Osteocyte (in vitro differentiated cells): Measurements from ENCODE around the gene LUC7L. TPM values are rescaled to one million over a fixed set of nuclear protein-coding genes. Genes with fewer than 3 reads are reported as not detected.

Experiments used
- DNase-seq: peaks from one replicate; pipeline ENCODE4 v3.0.0; 2021; ENCODE audit warnings: mixed read lengths; ENCODE audit not compliant: unreplicated experiment; ENCODE audit errors: extremely low spot score
- H3K27ac Mint-ChIP-seq: one replicate; pipeline ENCODE4 v1.8.0; 2021; ENCODE audit warnings: mild to moderate bottlenecking, mixed read lengths; ENCODE audit not compliant: unreplicated experiment
- H3K27me3 Mint-ChIP-seq: one replicate; pipeline ENCODE4 v1.8.0; 2021; ENCODE audit warnings: mixed read lengths; ENCODE audit not compliant: unreplicated experiment
- H3K36me3 Mint-ChIP-seq: one replicate; pipeline ENCODE4 v1.8.0; 2021; ENCODE audit warnings: mixed read lengths; ENCODE audit not compliant: unreplicated experiment
- H3K4me1 Mint-ChIP-seq: one replicate; pipeline ENCODE4 v1.8.0; 2021; ENCODE audit warnings: mixed read lengths; ENCODE audit not compliant: unreplicated experiment
- H3K4me3 Mint-ChIP-seq: one replicate; pipeline ENCODE4 v1.8.0; 2021; ENCODE audit warnings: mild to moderate bottlenecking, moderate library complexity, mixed read lengths; ENCODE audit not compliant: unreplicated experiment
- H3K9me3 Mint-ChIP-seq: one replicate; pipeline ENCODE4 v1.8.0; 2021; ENCODE audit warnings: mixed read lengths; ENCODE audit not compliant: unreplicated experiment
- total RNA-seq: library from RNA; stranded (reverse); gene quantifications from 2 replicates; pipeline ENCODE4 v1.2.1, GENCODE V29; 2021
- TF ChIP-seq, protein P1 (sequence below): fragments of 200-600 bp; sonication (generic); IDR thresholded peaks from 2 replicates; pipeline ENCODE4 v1.5.0; 2021; ENCODE audit warnings: antibody characterized with exemption, mild to moderate bottlenecking, moderate library complexity

Gene LUC7L
- total RNA-seq, 1 donor from 2014 or later, result 104 TPM

DNA sequence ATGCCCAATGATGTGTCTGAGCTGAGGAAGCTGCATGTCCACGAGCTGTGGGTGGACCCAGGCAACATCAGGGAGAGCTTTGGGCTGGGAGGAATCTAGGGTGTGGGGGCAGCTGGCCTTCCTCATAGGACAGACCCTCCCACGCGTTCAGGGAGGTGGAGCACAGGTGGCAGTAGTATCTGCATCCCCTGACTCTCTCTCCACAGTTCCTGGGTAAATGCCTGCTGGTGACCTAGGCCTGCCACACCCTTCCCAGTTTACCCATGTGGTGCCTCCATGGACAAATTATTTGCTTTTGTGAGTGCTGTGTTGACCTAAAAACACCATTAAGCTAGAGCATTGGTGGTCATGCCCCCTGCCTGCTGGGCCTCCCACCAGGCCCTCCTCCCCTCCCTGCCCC, 60.2 kb downstream of the LUC7L start:
- Mint-ChIP-seq H3K36me3 (no peaks in the 10 kb centered on the region), H3K4me3 (no peak overlapping the region), H3K9me3 (no peaks in the 10 kb centered on the region), H3K27ac (no peak overlapping the region), H3K4me1 (peaks cover 12% of the 10 kb centered on the region), H3K27me3 (peaks cover 41% of the 10 kb centered on the region)
- no peak for DNase-seq
- TF ChIP-seq, protein P1, sequence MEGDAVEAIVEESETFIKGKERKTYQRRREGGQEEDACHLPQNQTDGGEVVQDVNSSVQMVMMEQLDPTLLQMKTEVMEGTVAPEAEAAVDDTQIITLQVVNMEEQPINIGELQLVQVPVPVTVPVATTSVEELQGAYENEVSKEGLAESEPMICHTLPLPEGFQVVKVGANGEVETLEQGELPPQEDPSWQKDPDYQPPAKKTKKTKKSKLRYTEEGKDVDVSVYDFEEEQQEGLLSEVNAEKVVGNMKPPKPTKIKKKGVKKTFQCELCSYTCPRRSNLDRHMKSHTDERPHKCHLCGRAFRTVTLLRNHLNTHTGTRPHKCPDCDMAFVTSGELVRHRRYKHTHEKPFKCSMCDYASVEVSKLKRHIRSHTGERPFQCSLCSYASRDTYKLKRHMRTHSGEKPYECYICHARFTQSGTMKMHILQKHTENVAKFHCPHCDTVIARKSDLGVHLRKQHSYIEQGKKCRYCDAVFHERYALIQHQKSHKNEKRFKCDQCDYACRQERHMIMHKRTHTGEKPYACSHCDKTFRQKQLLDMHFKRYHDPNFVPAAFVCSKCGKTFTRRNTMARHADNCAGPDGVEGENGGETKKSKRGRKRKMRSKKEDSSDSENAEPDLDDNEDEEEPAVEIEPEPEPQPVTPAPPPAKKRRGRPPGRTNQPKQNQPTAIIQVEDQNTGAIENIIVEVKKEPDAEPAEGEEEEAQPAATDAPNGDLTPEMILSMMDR, result no peak

DNA sequence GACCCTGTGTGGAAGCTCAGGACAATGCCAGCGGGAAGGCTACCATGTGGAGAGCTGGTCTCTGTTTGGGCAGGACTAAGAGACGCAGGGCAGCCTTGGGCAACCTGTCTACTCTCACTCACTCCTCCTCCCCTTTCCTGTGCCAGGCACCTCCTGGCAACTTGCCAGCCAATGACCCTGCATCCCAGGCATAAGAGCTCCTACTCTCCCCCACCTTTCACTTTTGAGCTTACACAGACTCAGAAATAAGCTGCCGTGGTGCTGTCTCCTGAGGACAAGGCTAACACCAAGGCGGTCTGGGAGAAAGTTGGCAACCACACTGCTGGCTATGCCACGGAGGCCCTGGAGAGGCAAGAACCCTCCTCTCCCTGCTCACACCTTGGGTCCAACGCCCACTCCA, 60.8 kb downstream of the LUC7L start:
- no peak for DNase-seq
- no peaks in the 10 kb centered on the region for H3K9me3 Mint-ChIP-seq
- TF ChIP-seq, protein P1, result no peak
- H3K4me1 Mint-ChIP-seq, result peaks cover 12% of the 10 kb centered on the region
- no peaks in the 10 kb centered on the region for H3K36me3 Mint-ChIP-seq
- no peak overlapping the region for H3K27ac Mint-ChIP-seq
- no peak overlapping the region for H3K4me3 Mint-ChIP-seq
- peaks cover 39% of the 10 kb centered on the region for H3K27me3 Mint-ChIP-seq

DNA sequence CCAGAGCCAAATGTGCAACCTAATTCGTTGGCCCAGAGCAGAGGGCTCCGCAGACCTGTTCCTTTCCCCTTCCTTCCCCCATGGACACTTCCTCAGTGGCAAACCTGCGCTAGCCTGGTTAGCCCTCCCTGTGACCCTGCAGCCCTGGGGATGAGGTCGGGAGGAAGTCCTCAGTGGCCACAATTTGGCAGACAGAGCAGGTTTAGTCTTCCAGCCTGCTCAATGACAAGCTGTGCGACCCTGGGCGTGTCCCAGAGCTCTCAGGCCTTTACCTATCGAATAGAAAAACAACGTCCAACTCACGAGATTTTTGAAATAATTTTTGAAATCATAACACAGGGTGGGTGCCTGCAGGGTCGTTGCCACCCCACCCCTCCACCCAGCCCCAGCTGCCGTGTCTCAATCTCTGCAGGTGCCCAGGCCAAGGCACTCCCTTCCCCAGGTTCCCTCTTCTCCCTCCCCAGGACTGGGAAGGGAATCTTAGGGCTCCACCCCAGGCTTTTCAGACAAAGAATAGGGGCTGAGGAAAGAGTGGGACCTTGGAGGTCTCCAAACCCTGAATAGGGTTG, 62.0 kb downstream of the LUC7L start:
- Mint-ChIP-seq H3K27me3 (peaks cover 37% of the 10 kb centered on the region), H3K27ac (no peak overlapping the region)
- no peak for DNase-seq

DNA sequence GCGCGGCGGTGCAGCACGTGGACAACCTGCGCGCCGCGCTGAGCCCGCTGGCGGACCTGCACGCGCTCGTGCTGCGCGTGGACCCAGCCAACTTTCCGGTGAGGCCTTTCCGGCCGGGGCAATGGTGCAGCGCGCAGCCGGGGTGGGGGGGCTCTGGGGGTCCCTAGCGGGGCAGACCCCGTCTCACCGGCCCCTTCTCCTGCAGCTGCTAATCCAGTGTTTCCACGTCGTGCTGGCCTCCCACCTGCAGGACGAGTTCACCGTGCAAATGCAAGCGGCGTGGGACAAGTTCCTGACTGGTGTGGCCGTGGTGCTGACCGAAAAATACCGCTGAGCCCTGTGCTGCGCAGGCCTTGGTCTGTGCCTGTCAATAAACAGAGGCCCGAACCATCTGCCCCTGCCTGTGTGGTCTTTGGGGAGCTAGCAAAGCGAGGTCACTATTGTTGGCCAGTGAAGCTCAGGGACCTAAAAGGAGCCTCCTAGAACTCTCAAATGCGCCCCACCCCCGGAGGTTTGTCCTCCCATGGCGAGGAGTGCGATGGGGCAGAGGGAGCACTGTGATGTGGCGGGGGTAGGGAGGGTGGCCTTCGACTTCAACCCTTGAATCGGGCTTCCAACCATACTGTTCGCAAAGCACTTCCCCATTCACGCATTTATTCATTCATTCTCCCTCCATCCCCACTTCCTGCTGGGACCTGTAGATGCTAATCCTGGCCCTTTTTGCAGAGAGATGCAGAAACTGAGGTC, 62.7 kb downstream of the LUC7L start:
- no peak overlapping the region for H3K27ac Mint-ChIP-seq
- no peaks in the 10 kb centered on the region for H3K36me3 Mint-ChIP-seq
- H3K4me3 Mint-ChIP-seq, result no peak overlapping the region
- TF ChIP-seq, protein P1, result no peak
- peaks cover 12% of the 10 kb centered on the region for H3K4me1 Mint-ChIP-seq
- no peak for DNase-seq
- peaks cover 34% of the 10 kb centered on the region for H3K27me3 Mint-ChIP-seq
- H3K9me3 Mint-ChIP-seq, result no peaks in the 10 kb centered on the region

More for the DNA sequence above, 62.0 kb downstream of the LUC7L start:
- Mint-ChIP-seq H3K4me1 (peaks cover 12% of the 10 kb centered on the region), H3K9me3 (no peaks in the 10 kb centered on the region), H3K36me3 (no peaks in the 10 kb centered on the region), H3K4me3 (no peak overlapping the region)
- TF ChIP-seq, protein P1, result no peak

DNA sequence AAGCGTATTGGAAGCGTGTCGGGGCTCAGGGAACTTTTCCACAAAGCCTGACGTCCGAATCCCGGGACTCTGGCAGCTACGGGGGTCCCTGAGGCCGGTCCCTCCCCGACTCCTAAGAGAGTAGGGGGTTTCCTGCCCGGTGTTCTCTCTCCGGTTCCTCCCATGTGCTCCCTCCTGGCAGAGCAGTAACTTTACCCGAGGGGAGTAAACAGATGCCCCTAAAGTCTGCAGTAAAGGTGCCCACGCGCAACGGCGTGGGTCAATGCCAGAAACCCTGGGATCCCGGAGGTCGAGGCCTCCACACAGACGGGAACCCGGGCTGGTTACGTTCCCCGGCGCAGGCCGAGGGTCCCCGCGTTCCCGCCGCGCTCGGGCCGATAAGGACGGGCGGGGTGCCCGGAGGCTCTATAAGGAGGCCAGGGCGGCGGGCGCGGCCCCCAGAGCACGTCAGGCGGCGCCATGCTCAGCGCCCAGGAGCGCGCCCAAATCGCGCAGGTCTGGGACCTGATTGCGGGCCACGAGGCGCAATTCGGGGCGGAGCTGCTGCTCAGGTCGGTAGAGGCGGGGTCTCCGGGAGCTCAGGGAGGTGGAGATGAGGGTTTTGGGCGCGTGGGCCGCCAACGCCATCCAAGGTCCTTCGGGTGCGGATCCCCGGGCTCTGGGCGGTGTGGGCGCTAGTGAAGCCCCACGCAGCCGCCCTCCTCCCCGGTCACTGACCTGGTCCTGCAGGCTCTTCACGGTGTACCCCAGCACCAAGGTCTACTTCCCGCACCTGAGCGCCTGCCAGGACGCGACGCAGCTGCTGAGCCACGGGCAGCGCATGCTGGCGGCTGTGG, 63.5 kb downstream of the LUC7L start, which contains the start of gene HBM:
Gene HBM, plus strand, starts transcription at position 440 of the 836 bp plus-strand sequence. Its CDS starts 20 bp downstream, at position 460.
- no peaks in the 10 kb centered on the region for H3K9me3 Mint-ChIP-seq
- H3K36me3 Mint-ChIP-seq, result no peaks in the 10 kb centered on the region
- no peak for DNase-seq
- H3K4me1 Mint-ChIP-seq, result peaks cover 12% of the 10 kb centered on the region
- H3K27ac Mint-ChIP-seq, result no peak within 1 kb of the TSS
- TF ChIP-seq, protein P1, result no peak
- H3K4me3 Mint-ChIP-seq, result peak within 1 kb of the TSS; percentile 35
- H3K27me3 Mint-ChIP-seq, result peaks cover 36% of the 10 kb centered on the region
